Mesenchymal stem cell (in vitro differentiated cells and primary cell): ENCODE measurements around the gene FGA.

Source experiments
- DNase-seq: peaks from one replicate; pipeline ENCODE4 v3.0.0-alpha.2; 2013
- H2AFZ ChIP-seq: one replicate; pipeline ENCODE4 v1.6.1; 2013; ENCODE audit warnings: low read depth, mild to moderate bottlenecking, control low read depth, inconsistent platforms, low read length, moderate library complexity
- H2AK5ac ChIP-seq: 2 replicates; pipeline ENCODE4 v1.6.1; 2013; ENCODE audit warnings: low read length, moderate library complexity, mild to moderate bottlenecking, inconsistent platforms; ENCODE audit not compliant: severe bottlenecking
- H2BK120ac ChIP-seq: one replicate; pipeline ENCODE4 v1.6.1; 2013; ENCODE audit warnings: low read depth, mild to moderate bottlenecking, inconsistent platforms, low read length, moderate library complexity
- H2BK12ac ChIP-seq, 2 experiments: one replicate each; pipeline ENCODE4 v1.6.1; 2013; ENCODE audit warnings: inconsistent platforms in 2 of 2, low read length in 2 of 2, mild to moderate bottlenecking in 2 of 2, moderate library complexity in 2 of 2, control low read depth in 1 of 2
- H2BK15ac ChIP-seq: one replicate; pipeline ENCODE4 v1.6.1; 2013; ENCODE audit warnings: mild to moderate bottlenecking, low read depth, inconsistent platforms; ENCODE audit not compliant: poor library complexity, severe bottlenecking
- H2BK5ac ChIP-seq: 2 replicates; pipeline ENCODE4 v1.6.1; 2013; ENCODE audit warnings: low read depth, mild to moderate bottlenecking, low read length, control low read depth, inconsistent platforms; ENCODE audit not compliant: poor library complexity, severe bottlenecking
- H3K14ac ChIP-seq, 2 experiments: one replicate each; pipeline ENCODE4 v1.6.1; 2013; ENCODE audit warnings: inconsistent platforms in 2 of 2, low read length in 2 of 2, control low read depth in 1 of 2, mild to moderate bottlenecking in 1 of 2, moderate library complexity in 1 of 2
- H3K18ac ChIP-seq, 2 experiments: one replicate each; pipeline ENCODE4 v1.6.1; 2013; ENCODE audit warnings: inconsistent platforms in 2 of 2, low read length in 2 of 2, control low read depth in 1 of 2, low read depth in 1 of 2, mild to moderate bottlenecking in 1 of 2
- H3K23ac ChIP-seq, 2 experiments: one replicate each; pipeline ENCODE4 v1.6.1; 2013; ENCODE audit warnings: inconsistent platforms in 2 of 2, low read length in 2 of 2, mild to moderate bottlenecking in 2 of 2, moderate library complexity in 2 of 2, control low read depth in 1 of 2
- H3K27ac ChIP-seq: 2 replicates; pipeline ENCODE4 v1.5.1; 2013; ENCODE audit warnings: mild to moderate bottlenecking, moderate library complexity, low read length, control low read depth, inconsistent platforms; ENCODE audit not compliant: poor library complexity, severe bottlenecking
- H3K27me3 ChIP-seq, 2 experiments: 2 replicates each; pipeline versions ENCODE4 v1.6.1 to v1.7.0; 2013; ENCODE audit warnings: low read length in 2 of 2, mild to moderate bottlenecking in 2 of 2, moderate library complexity in 2 of 2, control low read depth in 1 of 2, inconsistent platforms in 1 of 2; ENCODE audit not compliant: control insufficient read depth in 1 of 2, insufficient read depth in 1 of 2
- H3K36me3 ChIP-seq, 2 experiments: 2 replicates each; pipeline versions ENCODE4 v1.6.1 to v1.7.0; 2013; ENCODE audit warnings: low read length in 2 of 2, control low read depth in 1 of 2, inconsistent platforms in 1 of 2, low read depth in 1 of 2, mild to moderate bottlenecking in 1 of 2; ENCODE audit not compliant: insufficient read depth in 2 of 2, control insufficient read depth in 1 of 2
- H3K4ac ChIP-seq, 2 experiments: one replicate each; pipeline ENCODE4 v1.6.1; 2013; ENCODE audit warnings: inconsistent platforms in 2 of 2, low read length in 2 of 2, mild to moderate bottlenecking in 2 of 2, moderate library complexity in 2 of 2, control low read depth in 1 of 2, low read depth in 1 of 2
- H3K4me1 ChIP-seq: 2 replicates; pipeline ENCODE4 v1.6.1; 2013; ENCODE audit warnings: low read depth, low read length, control low read depth; ENCODE audit not compliant: control insufficient read depth, insufficient read depth
- H3K4me2 ChIP-seq: 2 replicates; pipeline ENCODE4 v1.6.1; 2013; ENCODE audit warnings: low read length, mild to moderate bottlenecking, inconsistent platforms; ENCODE audit not compliant: poor library complexity, severe bottlenecking
- H3K4me3 ChIP-seq, 2 experiments: 2 replicates each; pipeline versions ENCODE4 v1.5.1 to v1.7.0; 2013; ENCODE audit warnings: low read length in 2 of 2, mild to moderate bottlenecking in 2 of 2, control low read depth in 1 of 2, low read depth in 1 of 2; ENCODE audit not compliant: insufficient read depth in 1 of 2
- H3K79me1 ChIP-seq: replicated peaks from 2 replicates; pipeline ENCODE4 v1.6.1; 2013; ENCODE audit warnings: mild to moderate bottlenecking, control low read depth, low read length, inconsistent platforms; ENCODE audit not compliant: poor library complexity, severe bottlenecking
- H3K9ac ChIP-seq: 2 replicates; pipeline ENCODE4 v1.7.0; 2013; ENCODE audit warnings: mild to moderate bottlenecking, low read length, moderate library complexity
- H3K9me3 ChIP-seq: 2 replicates; pipeline ENCODE4 v1.7.0; 2013; ENCODE audit warnings: mild to moderate bottlenecking, low read length; ENCODE audit not compliant: control insufficient read depth
- H4K8ac ChIP-seq: one replicate; pipeline ENCODE4 v1.6.1; 2013; ENCODE audit warnings: inconsistent platforms, mild to moderate bottlenecking, low read length, moderate library complexity
- H4K91ac ChIP-seq: one replicate; pipeline ENCODE4 v1.6.1; 2013; ENCODE audit warnings: mild to moderate bottlenecking, low read length, inconsistent platforms
- WGBS: methylation state at CpG from one replicate; pipeline ENCODE4 v1.1.7; 2013; ENCODE audit warnings: mixed read lengths; 5-methylcytosine and 5-hydroxymethylcytosine counted together

Gene FGA

DNA sequence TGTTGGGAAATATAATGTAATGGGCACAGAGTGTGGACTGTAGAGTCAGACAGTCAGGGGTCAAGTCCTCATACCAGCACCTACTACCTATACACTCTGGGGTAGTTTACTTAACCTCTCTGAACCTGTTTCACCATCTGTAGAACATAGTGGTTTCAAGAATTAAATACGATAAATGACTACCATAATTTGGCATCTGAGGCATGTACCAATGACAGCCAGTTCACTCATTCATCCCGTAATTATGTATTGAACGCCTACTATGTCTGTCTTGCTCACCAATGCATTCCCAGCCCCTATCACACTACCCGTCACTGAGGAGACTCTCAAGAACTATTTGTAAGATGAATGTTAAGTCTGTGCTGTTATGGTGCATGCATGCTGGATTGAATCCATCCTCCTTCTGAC lies 29.7 kb downstream of the FGA start:
- H2BK120ac ChIP-seq = no peak overlapping the region
- H3K4ac ChIP-seq = no peak overlapping the region
- H3K4me2 ChIP-seq = no peak overlapping the region
- no peaks in the 10 kb centered on the region for H3K79me1 ChIP-seq
- H2BK15ac ChIP-seq = no peak overlapping the region
- H2BK12ac ChIP-seq = no peak overlapping the region
- no peak overlapping the region for H3K9ac ChIP-seq
- no peak overlapping the region for H4K91ac ChIP-seq
- no peak overlapping the region for H4K8ac ChIP-seq
- no peak overlapping the region for H2BK5ac ChIP-seq
- H3K23ac ChIP-seq = no peak overlapping the region
- peaks cover 0 to 3% of the 10 kb centered on the region in 2 experiments for H3K36me3 ChIP-seq
- H2AK5ac ChIP-seq = no peak overlapping the region
- no peak for DNase-seq
- H3K27ac ChIP-seq = peak overlapping the region; percentile 43
- no peak overlapping the region for H3K18ac ChIP-seq
- no peak overlapping the region for H2AFZ ChIP-seq
- H3K4me3 ChIP-seq = no peak overlapping the region
- peaks cover 2% of the 10 kb centered on the region for H3K4me1 ChIP-seq
- 70% methylated on average over 3 of the region's 4 CpGs for WGBS
- no peaks in the 10 kb centered on the region for H3K9me3 ChIP-seq
- no peak overlapping the region for H3K14ac ChIP-seq
- H3K27me3 ChIP-seq = no peaks in the 10 kb centered on the region

DNA sequence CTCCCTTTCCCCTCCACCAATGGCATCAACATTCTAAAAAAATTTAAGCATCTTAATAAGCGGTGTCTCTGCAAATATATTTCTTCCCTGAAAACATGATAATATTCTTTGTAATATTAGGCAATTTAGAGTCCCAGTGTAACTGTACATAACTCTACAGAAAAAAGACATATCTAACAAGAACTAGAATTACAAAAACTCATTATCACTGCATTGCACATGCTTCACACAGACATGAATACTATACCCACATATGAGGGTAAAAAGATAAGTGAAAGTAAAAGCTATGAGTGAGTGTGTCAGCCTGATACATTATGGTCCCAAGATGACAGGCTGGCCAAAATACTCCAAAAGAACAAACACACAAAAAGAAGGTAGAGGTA lies 30.1 kb downstream of the FGA start:
- Histone ChIP-seq H4K8ac (no peak overlapping the region), H3K9me3 (no peaks in the 10 kb centered on the region)

DNA sequence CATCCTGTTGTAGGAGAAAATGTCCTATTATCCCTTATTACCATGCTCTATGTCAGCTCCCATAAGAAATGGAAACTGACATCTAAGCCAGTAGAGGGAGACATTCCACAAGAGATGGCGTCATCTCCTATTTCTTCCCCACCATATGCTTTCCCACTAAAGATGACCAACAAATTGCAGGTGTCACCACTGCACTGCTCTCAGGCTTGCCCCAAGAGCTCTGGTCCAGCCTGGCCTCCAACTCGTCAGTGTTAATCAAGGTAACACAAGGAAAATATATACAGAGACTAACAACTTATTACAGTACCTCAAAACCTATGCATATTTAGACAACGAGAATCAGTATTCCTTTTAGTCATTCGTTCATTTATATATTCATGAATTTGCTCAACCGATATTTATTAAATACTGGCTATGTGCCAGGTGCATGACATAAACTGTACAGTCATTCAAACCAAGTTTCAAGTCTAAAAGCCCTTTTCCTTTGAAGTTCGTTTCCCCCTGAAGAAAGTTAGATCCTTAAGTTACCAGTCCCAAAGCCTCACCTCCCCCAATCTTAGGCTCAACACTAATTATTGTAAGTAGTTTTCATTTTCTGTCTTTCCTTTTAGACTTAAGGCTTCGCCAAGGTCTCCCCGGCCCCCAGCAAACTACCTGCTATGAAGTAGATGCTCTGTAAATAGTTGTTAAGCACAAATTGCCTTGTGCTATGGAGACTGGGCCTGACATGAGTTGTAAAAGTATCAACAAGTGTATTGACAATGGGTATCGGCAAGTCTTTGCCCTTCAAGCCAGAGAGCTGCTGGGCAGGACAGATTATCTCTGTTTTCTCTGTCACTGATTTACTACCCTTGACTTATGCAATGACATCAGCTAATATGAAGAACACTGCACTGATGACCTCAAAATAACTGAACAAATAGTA lies 30.8 kb downstream of the FGA start:
- no peaks in the 10 kb centered on the region for H3K36me3 ChIP-seq
- H3K18ac ChIP-seq = no peak overlapping the region
- no peak overlapping the region for H2AFZ ChIP-seq
- no peaks in the 10 kb centered on the region for H3K9me3 ChIP-seq
- H3K27ac ChIP-seq = peak overlapping the region; percentile 1
- no peak overlapping the region for H2AK5ac ChIP-seq
- H4K91ac ChIP-seq = no peak overlapping the region
- H2BK15ac ChIP-seq = no peak overlapping the region
- H3K4me3 ChIP-seq = no peak overlapping the region
- no peak overlapping the region for H2BK120ac ChIP-seq
- H2BK5ac ChIP-seq = no peak overlapping the region
- WGBS = 70% methylated on average over 8 of the region's 9 CpGs
- H3K9ac ChIP-seq = no peak overlapping the region
- no peak overlapping the region for H3K14ac ChIP-seq
- no peaks in the 10 kb centered on the region for H3K4me1 ChIP-seq
- no peak overlapping the region for H3K4ac ChIP-seq
- H4K8ac ChIP-seq = no peak overlapping the region
- no peaks in the 10 kb centered on the region for H3K27me3 ChIP-seq
- H3K79me1 ChIP-seq = no peaks in the 10 kb centered on the region
- no peak overlapping the region for H3K23ac ChIP-seq
- no peak overlapping the region for H2BK12ac ChIP-seq
- H3K4me2 ChIP-seq = no peak overlapping the region
- peak; percentile 63 for DNase-seq

More for the DNA sequence above, 30.1 kb downstream of the FGA start:
- no peak overlapping the region for H3K4ac ChIP-seq
- H2AK5ac ChIP-seq = no peak overlapping the region
- no peak overlapping the region for H3K9ac ChIP-seq
- no peak overlapping the region for H4K91ac ChIP-seq
- H3K18ac ChIP-seq = no peak overlapping the region
- no peaks in the 10 kb centered on the region for H3K27me3 ChIP-seq
- H2BK120ac ChIP-seq = no peak overlapping the region
- no peak overlapping the region for H3K4me2 ChIP-seq
- H3K36me3 ChIP-seq = no peaks in the 10 kb centered on the region
- peak overlapping the region; percentile 43 for H3K27ac ChIP-seq
- no peak overlapping the region for H2BK12ac ChIP-seq
- no peak for DNase-seq
- no peaks in the 10 kb centered on the region for H3K4me1 ChIP-seq
- H3K4me3 ChIP-seq = no peak overlapping the region
- no peak overlapping the region for H3K14ac ChIP-seq
- no peak overlapping the region for H3K23ac ChIP-seq
- H2BK5ac ChIP-seq = no peak overlapping the region
- H2BK15ac ChIP-seq = no peak overlapping the region
- no peak overlapping the region for H2AFZ ChIP-seq
- no peaks in the 10 kb centered on the region for H3K79me1 ChIP-seq
- no CpG with 5 or more reads among the region's 1 CpG for WGBS

DNA sequence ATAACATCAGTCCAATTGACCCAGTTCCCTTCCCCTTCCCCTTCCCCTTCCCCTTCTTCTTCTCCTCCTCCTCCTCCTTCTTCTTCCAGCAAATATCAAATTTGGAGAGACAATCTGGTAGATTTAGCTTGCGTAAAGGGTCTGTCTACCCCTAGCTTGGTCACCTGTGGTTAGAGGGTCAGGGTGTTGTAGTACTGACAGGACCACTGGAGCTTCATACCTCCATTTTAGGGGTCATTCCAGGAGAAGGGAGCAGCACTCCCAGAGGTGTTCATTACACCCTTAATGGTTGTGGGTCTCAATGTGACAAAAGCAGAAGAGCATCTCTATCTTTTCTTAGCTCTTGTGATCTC lies 31.4 kb downstream of the FGA start:
- H2AK5ac ChIP-seq = peak overlapping the region; percentile 17
- no peak overlapping the region for H4K91ac ChIP-seq
- WGBS = 88% methylated on average over 1 of the region's 1 CpG
- no peak overlapping the region for H4K8ac ChIP-seq
- no peak overlapping the region for H3K23ac ChIP-seq
- H3K9ac ChIP-seq = no peak overlapping the region
- no peak overlapping the region for H3K27ac ChIP-seq
- no peak for DNase-seq
- H2BK15ac ChIP-seq = no peak overlapping the region
- H3K4me1 ChIP-seq = no peaks in the 10 kb centered on the region
- H3K4me2 ChIP-seq = no peak overlapping the region
- no peaks in the 10 kb centered on the region for H3K79me1 ChIP-seq
- H2AFZ ChIP-seq = no peak overlapping the region
- no peaks in the 10 kb centered on the region for H3K27me3 ChIP-seq
- H3K4me3 ChIP-seq = no peak overlapping the region
- H3K14ac ChIP-seq = no peak overlapping the region
- no peaks in the 10 kb centered on the region for H3K36me3 ChIP-seq
- no peaks in the 10 kb centered on the region for H3K9me3 ChIP-seq
- no peak overlapping the region for H2BK5ac ChIP-seq
- H2BK120ac ChIP-seq = no peak overlapping the region
- no peak overlapping the region for H2BK12ac ChIP-seq
- no peak overlapping the region for H3K18ac ChIP-seq
- H3K4ac ChIP-seq = no peak overlapping the region
